ENCODE results near the gene IL1RAP.

Gene IL1RAP

DNA sequence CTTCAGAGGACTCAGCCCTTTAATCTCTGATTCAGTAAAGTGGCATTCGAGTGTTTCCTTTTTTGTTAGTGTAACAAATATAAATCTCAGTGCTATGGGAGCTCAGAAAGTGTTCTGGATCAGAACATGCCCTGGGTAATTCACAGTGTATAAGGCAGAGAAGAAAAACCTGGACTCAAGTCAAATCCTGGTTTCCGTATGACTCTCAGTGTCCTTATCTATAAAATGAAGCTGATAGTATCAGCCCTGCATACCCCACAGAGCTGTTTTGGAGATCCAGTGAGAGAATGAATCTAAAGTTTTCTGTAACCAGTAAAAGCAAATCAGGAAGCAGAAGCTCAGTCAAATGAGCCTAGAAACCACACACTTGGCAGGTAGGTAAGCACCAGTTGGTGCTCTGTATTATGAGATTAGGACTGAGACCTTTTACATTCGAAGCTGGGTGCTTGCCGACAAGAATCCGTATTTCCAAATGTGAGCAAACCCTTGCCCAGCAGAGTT lies 67.2 kb downstream of the IL1RAP start:
- no peak for DNase-seq

DNA sequence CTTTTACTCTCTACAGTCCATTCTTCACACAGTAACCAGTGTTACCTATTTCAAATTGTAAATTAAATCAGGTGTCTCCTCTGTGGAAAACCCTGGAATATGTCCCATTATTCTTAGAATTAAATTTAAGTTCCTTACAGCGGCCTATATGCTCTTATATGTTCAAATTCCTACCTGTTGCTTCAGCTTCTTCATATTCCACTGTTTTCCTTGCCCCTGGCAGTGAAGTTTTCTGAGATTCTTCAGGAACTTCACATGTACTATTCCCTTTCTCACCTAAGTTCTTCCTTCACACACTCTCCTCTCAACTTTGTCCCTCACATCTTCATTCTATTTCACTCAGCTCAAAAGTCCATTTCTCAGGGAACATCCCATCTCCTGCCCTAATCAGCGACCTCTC lies 68.8 kb downstream of the IL1RAP start:
- DNase-seq, result no peak

DNA sequence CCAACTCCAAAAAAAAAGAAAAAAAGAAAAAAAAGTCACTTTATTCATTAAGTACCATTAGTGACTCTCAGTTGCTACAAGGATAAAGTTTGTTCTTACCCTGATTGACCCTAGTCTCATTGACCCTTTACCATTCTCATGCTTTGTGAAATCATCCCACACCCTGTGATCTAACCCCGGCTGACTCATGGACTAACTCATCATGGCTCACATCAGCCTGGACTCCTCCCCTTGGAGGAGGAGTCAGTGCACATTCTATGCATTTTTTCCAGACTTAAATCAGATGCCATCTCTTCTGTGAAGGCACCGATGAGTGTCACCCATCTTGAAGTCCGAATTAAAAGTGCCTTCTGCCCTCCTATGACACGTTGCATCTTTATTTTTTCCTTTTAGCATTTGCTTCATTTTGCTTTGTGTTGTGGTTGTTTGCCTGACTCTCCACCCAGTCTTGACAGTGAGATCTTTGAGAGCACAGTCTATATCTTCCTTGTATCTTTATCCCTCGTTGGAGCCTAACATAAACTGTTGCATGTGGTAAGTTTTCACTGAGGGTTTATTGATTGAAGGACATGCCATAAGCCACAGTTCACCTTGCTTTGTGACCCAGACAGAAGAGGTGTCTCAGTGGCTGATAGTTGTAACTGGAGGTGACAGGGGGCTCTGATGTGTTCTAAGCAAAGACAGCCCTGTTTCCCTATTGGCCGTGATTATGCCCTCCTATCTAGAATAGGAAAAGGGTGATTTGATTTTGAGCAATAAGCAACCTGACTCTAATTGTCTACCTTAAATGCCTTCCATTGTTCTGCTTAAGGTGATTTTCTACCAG lies 72.1 kb downstream of the IL1RAP start:
- DNase-seq, result no peak

DNA sequence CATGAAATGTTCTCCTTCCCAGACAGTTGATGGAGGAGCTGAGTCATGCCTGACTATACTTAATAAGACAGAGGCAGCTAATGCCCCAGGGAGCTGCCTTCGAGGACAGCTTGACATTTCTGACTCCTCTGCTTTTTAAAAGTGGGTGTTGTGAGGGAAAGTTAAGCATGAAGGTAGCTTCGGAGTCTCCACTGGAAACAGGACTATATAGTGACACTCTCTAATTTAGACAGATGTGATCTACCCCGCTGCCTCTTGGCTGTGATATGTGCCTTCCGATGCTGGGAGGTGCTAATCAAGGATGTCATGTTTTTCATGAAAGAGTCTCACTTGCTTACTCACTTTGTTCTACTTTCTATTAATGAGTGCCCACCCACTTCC lies 72.7 kb downstream of the IL1RAP start:
- no peak for DNase-seq

DNA sequence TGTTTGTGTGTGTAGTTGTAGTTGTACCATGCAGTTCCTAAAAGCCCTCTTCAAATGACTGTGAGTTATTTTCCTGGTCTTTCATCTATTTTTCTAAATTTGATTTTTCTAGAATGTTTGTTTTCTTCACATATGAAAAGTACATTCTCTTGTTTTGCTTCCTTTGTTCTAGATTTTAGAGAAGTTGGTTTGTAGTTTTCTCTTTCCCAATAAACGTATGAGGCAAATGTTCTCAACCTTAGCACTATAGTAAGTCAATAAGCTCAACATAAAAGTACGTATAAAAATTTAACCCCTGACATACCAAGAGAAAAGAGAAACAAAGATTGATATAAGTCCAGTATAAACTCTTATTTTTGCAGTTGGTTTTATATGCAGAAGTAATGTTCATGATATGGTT lies 74.7 kb downstream of the IL1RAP start:
- DNase-seq, result no peak

DNA sequence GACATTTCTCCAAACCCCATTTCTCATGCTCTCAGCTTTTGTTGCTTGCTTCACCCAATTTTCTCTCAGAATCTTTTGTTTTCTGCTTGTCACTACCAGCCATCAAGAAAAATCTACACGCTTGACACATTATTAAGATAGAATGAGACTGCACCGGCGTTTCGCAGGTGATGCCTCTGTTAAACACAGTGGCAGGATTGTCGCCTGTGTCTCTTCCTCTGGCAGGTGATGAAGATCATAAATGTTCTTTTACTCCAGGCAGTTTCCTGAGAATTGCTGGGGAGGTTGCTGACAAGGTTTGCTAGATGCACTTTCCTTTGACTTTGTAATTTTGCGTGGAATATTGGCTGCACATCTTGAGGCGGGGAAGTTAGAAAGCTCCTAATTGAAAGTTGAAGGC lies 75.4 kb downstream of the IL1RAP start:
- DNase-seq, result no peak

DNA sequence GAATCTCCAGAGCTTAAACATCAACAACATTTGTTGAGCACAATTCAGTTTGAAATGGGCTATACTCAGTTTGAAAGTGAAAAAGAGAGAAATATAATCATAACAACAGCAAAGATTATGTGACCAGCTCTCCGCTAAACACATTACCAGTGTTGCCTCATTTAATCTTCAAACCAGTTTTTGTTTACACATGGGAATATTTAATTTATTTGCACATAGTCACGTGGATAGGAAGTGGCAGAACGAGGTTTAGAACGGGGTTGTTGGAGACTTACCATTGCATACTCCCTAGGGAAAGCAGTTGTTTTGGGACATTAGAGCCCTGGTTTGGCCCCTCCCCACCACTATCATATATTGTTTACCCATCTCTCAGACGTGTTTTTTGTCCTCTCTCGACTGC lies 77.2 kb downstream of the IL1RAP start:
- no peak for DNase-seq

DNA sequence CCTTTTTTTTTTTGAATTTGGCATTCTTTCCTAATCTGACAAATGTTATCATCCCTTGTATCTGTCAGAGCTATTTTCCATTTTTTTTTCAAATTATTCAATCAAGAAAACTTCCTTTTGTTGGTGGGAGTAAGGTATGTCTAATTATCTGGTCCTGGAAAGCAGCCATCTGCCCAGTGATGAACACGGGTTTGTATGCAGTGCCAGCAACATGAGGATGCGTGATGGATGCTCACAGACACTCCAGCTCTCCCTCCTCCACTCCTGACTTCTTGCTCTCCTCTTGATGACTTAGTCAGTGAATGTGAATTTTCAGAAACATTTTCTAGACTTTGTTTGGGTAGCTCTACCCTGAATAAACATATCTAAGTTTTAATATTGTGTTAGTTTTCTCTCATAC lies 79.2 kb downstream of the IL1RAP start:
- DNase-seq, result no peak

DNA sequence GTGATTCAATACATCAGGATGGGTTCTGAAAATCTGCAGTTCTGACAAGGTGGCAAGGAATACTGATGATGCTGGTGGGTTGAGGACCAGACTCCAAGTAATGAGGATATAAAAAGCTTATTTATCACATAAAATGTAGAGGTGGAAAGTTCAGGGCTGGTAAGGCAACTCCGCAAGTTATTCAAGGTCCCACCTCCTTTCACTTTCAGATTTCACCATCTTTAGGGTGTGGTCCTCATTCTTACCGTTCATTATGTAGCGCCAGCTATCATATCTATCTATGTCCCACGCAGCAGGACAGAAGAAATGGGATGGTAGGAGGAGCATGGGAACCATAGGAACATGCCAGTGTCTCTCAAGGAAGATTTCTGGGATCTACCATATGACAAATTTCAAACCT lies 80.3 kb downstream of the IL1RAP start:
- DNase-seq, result no peak

DNA sequence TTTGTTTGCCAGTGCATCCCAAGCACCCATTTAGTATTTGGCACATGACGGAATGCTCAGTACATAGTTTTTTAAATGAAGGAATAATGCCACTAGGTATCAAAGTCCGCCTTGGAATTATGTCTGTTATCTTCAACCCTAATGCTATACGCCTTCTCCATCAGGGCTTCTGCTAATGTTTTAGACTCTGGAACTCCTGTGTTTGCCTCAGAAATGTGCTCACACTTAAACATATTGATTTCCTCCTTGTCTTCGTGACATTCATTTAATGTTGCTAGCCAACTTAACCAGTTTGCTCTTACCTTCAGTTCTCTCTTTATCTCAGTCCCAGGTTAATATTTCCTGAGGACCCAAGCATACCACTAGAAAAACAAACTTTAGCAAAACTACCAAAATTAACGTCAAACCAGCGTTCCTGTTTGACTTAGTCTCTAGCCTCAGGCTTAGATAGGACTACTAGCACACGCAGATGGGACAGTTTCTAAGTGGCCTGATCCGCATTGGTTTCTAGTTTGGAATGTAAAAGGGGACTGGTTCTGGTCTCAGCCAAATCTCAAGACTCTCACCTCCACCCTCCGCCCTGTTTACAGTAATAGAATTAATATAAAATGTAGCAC lies 81.4 kb downstream of the IL1RAP start:
- no peak for DNase-seq

DNA sequence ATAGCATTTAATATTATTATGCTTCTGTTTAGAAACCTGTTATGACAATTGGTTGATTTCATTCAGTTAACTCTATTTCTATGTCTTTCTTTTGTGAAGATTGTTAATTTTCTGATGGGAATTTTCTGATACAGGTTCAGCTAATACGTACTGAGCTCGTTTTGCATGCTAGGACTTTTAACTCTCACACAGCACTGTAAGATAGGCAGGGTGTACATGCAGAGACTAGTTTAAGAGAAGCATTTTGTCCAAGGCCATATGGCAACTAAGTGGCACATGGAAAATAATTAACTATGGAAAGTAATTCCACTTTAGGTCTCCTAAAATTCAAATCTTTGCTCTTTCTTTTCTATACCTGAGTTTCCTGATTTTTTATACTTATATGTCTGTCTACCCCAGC lies 81.9 kb downstream of the IL1RAP start:
- no peak for DNase-seq

DNA sequence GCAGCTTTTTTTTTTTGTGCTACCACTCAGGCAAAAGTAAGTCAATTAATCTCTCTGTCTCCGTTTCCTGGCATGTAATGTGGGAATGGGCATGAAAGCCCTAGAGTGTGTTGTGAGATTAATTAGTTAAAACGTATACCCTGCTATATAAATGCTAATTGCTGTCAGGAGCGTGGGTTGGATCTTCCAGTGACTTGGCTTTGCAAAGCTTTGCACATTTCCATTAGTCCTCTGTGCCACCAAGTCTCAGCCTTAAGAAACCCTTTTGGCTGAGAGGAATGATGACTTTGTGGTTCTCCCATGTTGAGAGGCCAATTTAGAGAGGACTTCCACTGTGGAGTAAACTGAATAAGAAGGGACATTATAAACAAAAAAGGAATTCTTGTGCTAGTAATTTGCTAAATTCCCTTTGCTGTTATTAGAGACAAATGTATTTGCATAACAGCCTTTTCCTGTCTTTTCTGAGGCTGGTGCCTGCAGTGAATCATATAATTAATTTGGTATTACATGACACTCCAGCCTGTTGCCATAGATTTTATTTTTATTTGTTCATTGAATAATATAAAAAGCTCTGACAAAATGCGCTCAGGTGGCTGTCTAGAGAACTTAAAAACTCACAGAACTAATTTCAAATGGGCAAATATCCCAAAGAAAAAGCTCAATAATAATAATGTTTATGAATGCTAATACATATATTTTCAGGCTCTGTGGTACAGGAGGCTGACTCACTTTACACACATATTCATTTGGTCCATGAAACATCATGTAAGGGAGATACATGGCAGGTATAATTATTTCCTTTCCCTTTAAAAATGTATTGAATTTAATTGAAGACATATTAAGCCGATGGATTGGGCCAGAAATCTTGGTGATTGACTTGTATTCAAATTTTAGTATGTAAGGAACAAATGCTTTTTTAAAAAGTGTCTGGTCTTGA lies 82.7 kb downstream of the IL1RAP start:
- no peak for DNase-seq

DNA sequence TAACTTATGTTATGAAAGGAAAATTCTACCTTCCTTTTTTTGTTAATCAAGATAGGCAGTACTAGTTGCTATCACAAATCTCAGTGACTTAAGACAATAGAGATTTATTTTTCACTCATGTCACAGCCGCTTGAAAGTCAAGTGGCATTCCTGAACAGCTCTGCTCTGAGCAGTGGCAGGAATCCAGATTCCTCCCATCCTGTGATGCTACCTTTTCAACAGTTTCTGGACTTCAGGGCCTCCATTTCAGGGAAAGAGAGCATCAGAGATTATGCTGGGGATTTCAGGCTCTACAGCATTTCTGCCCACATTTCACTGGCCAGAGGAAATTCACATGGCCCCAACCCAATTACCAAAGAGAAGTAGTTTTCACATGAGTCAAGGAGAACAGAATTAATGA lies 83.4 kb downstream of the IL1RAP start:
- no peak for DNase-seq

DNA sequence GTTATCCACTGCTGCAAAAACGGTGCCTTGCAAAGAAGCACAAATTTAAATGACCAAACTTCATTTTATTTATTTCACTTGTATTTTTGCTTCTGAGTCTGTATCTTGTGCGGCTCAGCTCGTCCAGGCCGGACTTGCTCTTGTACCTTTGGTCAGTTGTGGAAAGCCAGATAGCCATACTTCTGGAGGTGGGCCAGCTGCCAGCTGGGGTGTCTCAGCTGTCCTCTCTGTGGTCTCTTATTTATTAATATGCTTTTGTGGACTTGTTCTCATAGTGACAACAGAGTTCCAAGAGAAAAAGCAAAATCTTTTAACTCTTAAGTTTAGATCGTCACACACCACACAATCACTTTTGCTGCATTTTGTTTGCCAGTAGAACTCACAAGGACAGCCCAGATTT lies 87.7 kb downstream of the IL1RAP start:
- no peak for DNase-seq

DNA sequence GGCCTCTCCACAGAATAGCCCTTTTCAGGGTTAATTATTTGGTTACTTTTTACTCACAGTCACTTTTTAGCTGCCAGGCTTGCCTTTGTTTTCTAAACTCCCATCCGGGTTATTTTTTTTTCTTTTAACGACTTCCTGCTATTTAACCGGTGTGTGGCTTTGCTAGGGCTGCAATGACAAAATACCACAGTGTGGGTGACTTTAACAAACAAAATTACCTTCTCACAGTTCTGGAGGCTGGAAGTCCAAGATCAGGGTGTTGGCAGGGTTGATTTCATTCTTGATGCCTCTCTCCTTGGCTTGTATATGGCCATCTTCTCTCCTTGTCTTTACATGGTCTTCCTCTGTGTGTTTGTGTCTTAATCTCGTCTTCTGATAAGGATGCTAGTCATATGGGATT lies 91.5 kb downstream of the IL1RAP start:
- DNase-seq, result no peak

DNA sequence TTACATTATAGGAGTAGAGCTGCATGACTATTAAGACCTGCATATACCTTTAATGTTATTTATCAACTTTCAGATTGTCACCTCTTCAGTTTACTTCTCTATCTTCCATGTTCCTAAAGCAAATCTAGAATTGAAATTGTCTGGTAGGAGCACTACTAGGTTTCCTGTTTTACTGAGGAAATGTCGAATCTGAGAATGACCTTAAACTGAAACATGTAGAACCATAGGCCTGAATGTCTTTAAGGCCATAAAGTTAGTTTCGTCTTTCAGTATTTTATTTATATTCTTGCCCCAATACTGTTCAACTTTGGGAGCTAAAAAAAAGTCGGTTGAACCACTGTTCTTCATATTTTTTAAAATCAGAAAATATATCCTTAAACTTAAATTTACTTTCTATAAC lies 92.7 kb downstream of the IL1RAP start:
- no peak for DNase-seq

DNA sequence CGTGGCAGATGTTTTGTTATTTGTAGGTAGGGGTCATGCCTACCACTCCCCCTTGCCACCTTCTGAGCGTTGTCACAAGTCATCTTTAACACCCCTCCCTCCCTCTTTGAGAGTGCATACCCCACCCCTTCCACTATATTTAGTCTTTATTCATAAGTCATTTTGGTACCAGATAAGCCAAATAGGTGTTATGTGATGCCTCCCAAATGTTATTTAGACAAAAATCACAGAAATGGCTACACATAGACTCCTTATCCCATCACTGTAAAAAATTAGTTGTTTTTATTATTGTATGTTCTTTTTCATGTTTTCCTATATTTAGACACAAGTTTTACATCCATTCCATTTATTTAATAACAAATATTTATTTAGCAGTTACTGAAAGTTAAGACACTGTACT lies 93.1 kb downstream of the IL1RAP start:
- no peak for DNase-seq

DNA sequence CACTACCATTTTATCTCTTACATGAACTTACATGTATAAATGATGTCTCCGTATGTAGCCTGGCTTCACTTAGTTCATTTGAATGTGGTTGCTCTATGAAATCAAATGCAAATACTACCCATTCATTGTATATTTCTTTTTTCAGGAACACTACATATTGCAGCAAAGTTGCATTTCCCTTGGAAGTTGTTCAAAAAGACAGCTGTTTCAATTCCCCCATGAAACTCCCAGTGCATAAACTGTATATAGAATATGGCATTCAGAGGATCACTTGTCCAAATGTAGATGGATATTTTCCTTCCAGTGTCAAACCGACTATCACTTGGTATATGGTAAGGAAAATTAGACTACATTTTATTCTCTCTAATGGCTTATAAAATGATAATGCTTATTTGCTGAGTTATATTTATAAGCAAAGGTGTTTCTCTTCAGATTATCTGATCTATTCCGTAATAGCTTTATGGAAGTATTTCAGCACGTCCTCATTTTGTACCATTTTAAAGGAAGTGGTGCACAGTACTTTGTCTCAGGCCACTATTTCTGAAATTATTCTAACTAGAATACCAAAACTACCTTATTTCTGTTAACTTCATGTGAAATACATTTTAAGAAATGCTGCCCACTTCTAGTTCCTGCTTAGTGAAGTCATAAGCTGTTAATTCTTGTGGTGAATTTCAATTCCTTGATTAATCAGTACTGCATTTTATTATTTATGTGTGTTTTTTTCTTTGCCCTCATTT lies 95.1 kb downstream of the IL1RAP start:
- no peak for DNase-seq

DNA sequence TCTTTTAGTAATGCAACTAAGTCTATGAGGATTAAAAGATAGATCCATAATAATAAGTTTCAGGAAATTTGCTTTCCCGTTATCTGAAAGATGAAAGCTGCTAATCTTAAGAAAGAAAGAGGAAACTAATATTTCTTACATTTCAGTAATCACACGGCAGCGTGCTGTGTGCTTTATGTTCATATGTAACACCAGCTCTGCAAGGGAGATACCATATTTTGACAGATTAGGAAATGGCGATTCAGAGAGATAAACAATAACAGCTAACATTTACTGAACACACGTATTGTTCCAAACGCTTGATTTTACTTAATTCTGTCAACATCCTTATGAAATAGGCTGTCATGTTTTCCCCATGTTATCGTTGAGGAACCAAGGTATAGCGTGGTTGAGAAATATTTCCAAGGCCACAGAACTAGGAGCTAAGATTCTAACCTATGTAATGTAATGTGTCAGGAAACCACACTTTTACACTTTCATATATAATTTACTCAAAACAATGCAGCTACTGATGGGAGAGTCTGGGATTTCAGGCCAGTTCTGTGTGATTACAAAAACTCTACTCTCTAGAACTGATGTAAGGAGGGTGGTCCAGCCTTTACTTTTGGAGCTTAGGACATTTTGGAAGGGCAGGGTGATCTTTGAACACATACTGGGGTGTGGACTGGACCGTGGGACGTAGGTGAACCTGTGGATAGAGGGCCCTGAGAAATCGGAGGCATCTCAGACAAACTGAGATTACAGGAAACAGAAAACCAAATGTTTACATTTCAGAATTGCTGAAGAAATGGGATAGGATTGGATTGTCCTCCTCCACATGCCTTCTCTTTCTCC lies 100.6 kb downstream of the IL1RAP start:
- DNase-seq, result no peak

DNA sequence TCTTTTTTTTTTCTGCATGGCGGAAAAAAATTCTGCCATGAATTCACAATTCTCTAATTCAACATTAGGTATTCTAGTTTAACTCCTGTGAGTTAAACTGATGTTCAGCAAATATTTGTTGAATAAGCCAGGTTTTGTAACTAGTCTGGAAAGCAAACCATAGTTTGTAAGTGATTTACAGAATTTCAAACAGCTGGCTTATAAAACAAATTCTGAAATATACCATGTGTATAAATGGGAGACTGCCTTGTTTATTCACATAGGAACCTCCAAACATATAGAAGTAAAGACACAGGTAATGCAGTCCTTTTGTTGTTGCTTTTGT lies 101.1 kb downstream of the IL1RAP start:
- DNase-seq, result no peak

DNA sequence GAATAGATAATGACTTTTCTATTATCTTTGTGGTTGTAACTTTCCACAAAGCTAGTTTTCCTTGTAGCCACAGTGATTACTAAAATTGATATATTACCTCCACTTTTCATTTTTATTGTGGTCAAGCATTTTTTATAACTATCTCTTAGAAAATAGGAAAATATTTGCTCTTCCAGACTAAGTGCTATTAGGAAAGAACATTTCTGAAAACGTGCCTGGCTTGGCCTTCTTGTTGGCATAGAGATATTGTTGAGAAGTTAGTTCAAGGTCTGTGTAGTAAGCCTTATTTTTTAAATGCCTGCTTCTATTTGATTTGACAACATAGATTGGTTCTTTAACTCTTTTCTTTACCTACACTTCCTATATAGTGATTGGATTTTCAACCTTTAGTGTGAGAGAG lies 101.7 kb downstream of the IL1RAP start:
- DNase-seq, result no peak

DNA sequence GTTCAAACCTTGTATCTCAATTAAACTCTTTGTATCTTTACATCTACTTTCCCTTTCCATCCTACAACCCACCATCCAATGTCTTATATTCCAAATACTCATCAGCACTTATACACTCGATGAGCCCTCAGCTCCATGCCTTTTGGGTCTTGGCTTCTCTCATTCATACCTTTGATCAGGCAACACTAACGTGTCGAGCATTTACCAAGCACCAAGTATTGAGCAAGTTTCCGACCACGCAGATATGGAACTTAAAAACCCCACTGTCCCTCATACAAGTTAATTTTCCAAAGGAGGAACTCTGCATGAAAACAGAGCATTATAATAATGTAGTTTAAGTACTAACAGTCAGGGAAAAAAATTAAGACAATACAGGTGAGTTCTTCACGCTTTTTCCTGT lies 102.8 kb downstream of the IL1RAP start:
- no peak for DNase-seq

Data from activated CD4-positive, alpha-beta T cell treated with anti-CD3 and anti-CD28 coated beads for 1 hour (primary cell).